H9 (cell line): ENCODE measurements around the gene RAB39A. TPM values are rescaled to one million over a fixed set of nuclear protein-coding genes. Genes with fewer than 3 reads are reported as not detected.

Experiments
- DNase-seq: peaks from one replicate; pipeline ENCODE4 v3.0.0-alpha.2; 2017
- H2AFZ ChIP-seq: one replicate; pipeline ENCODE4 v1.6.1; 2013; ENCODE audit warnings: mild to moderate bottlenecking, low read length, control low read depth, moderate library complexity
- H2AK5ac ChIP-seq: 2 replicates; pipeline ENCODE4 v1.6.1; 2013; ENCODE audit warnings: low read length, control low read depth, mixed read lengths; ENCODE audit not compliant: insufficient read length
- H2BK120ac ChIP-seq: one replicate; pipeline ENCODE4 v1.6.1; 2013; ENCODE audit warnings: low read depth, mild to moderate bottlenecking, low read length, control low read depth, inconsistent platforms; ENCODE audit not compliant: poor library complexity, severe bottlenecking
- H2BK12ac ChIP-seq: 2 replicates; pipeline ENCODE4 v1.6.1; 2013; ENCODE audit warnings: low read length, control low read depth, mixed read lengths, low read depth; ENCODE audit not compliant: insufficient read length
- H2BK15ac ChIP-seq: 2 replicates; pipeline ENCODE4 v1.6.1; 2013; ENCODE audit warnings: low read depth, low read length, control low read depth
- H2BK20ac ChIP-seq: one replicate; pipeline ENCODE4 v1.6.1; 2013; ENCODE audit warnings: low read depth, mild to moderate bottlenecking, low read length, control low read depth, inconsistent platforms; ENCODE audit not compliant: poor library complexity, severe bottlenecking
- H2BK5ac ChIP-seq: 2 replicates; pipeline ENCODE4 v1.6.1; 2013; ENCODE audit warnings: low read length, control low read depth, mixed read lengths; ENCODE audit not compliant: insufficient read length
- H3K14ac ChIP-seq: 2 replicates; pipeline ENCODE4 v1.6.1; 2013; ENCODE audit warnings: low read length, control low read depth; ENCODE audit not compliant: insufficient read depth
- H3K18ac ChIP-seq: 2 replicates; pipeline ENCODE4 v1.6.1; 2013; ENCODE audit warnings: low read depth, mild to moderate bottlenecking, mixed read lengths, low read length, control low read depth; ENCODE audit not compliant: insufficient read length
- H3K23ac ChIP-seq: 2 replicates; pipeline ENCODE4 v1.6.1; 2013; ENCODE audit warnings: low read length, control low read depth, mixed read lengths, low read depth; ENCODE audit not compliant: insufficient read length
- H3K23me2 ChIP-seq: 2 replicates; pipeline ENCODE4 v1.6.1; 2013; ENCODE audit warnings: low read depth, mild to moderate bottlenecking, mixed read lengths, low read length, control low read depth; ENCODE audit not compliant: insufficient read length, poor library complexity, severe bottlenecking
- H3K27ac ChIP-seq: 2 replicates; pipeline ENCODE4 v1.5.1; 2013; ENCODE audit warnings: low read length, control low read depth, mixed read lengths, low read depth; ENCODE audit not compliant: insufficient read length
- H3K27me3 ChIP-seq: 2 replicates; pipeline ENCODE4 v1.6.1; 2013; ENCODE audit warnings: low read length, control low read depth, inconsistent platforms; ENCODE audit not compliant: insufficient read depth
- H3K4ac ChIP-seq: 2 replicates; pipeline ENCODE4 v1.6.1; 2013; ENCODE audit warnings: low read depth, mild to moderate bottlenecking, control low read depth, inconsistent platforms, low read length, moderate library complexity
- H3K4me1 ChIP-seq: 2 replicates; pipeline ENCODE4 v1.6.1; 2013; ENCODE audit warnings: low read length, control low read depth, inconsistent platforms; ENCODE audit not compliant: insufficient read depth
- H3K4me2 ChIP-seq: 2 replicates; pipeline ENCODE4 v1.6.1; 2013; ENCODE audit warnings: low read length, control low read depth, mixed read lengths; ENCODE audit not compliant: insufficient read length, insufficient read depth
- H3K56ac ChIP-seq: 2 replicates; pipeline ENCODE4 v1.6.1; 2013; ENCODE audit warnings: low read depth, mild to moderate bottlenecking, mixed read lengths, low read length, control low read depth; ENCODE audit not compliant: insufficient read length
- H3K79me1 ChIP-seq: 2 replicates; pipeline ENCODE4 v1.6.1; 2013; ENCODE audit warnings: low read depth, mild to moderate bottlenecking, moderate library complexity, low read length, control low read depth, inconsistent platforms; ENCODE audit not compliant: insufficient read depth, poor library complexity, severe bottlenecking
- H3K79me2 ChIP-seq: 2 replicates; pipeline ENCODE4 v1.6.1; 2013; ENCODE audit warnings: low read length, control low read depth, inconsistent platforms; ENCODE audit not compliant: insufficient read depth
- H3K9ac ChIP-seq: 2 replicates; pipeline ENCODE4 v1.6.1; 2013; ENCODE audit warnings: low read length, control low read depth, mixed read lengths; ENCODE audit not compliant: insufficient read length; ENCODE audit errors: extremely low read depth
- H3K9me3 ChIP-seq: one replicate; pipeline ENCODE4 v1.6.1; 2013; ENCODE audit warnings: low read depth, low read length, inconsistent platforms; ENCODE audit not compliant: control insufficient read depth
- H3T11ph ChIP-seq: one replicate; pipeline ENCODE4 v1.6.1; 2013; ENCODE audit warnings: mild to moderate bottlenecking, low read length, control low read depth, inconsistent platforms
- H4K20me1 ChIP-seq: one replicate; pipeline ENCODE4 v1.6.1; 2013; ENCODE audit not compliant: control insufficient read depth, insufficient read length, insufficient read depth
- H4K5ac ChIP-seq: 2 replicates; pipeline ENCODE4 v1.6.1; 2013; ENCODE audit warnings: low read depth, mild to moderate bottlenecking, mixed read lengths, low read length, control low read depth; ENCODE audit not compliant: insufficient read length
- H4K8ac ChIP-seq: replicated peaks from 2 replicates; pipeline ENCODE4 v1.6.1; 2013; ENCODE audit warnings: low read length, control low read depth, mixed read lengths, low read depth; ENCODE audit not compliant: insufficient read length
- H4K91ac ChIP-seq: 2 replicates; pipeline ENCODE4 v1.6.1; 2013; ENCODE audit warnings: low read depth, mild to moderate bottlenecking, moderate library complexity, mixed read lengths, low read length, control low read depth; ENCODE audit not compliant: insufficient read length
- H3K27ac Mint-ChIP-seq, 3 experiments: 2 replicates in 2 of 3; 3 replicates in 1 of 3; pipeline ENCODE4 v1.8.0; 2020 to 2021; ENCODE audit warnings: mixed read lengths in 3 of 3, mild to moderate bottlenecking in 1 of 3, moderate library complexity in 1 of 3
- H3K27me3 Mint-ChIP-seq: 2 replicates; pipeline ENCODE4 v1.8.0; 2021; ENCODE audit warnings: low read depth, mild to moderate bottlenecking, moderate library complexity, mixed read lengths
- H3K36me3 Mint-ChIP-seq, 3 experiments: 2 replicates in 2 of 3; 3 replicates in 1 of 3; pipeline ENCODE4 v1.8.0; 2020 to 2021; ENCODE audit warnings: low read depth in 3 of 3, mixed read lengths in 3 of 3; ENCODE audit not compliant: insufficient read depth in 1 of 3
- H3K4me1 Mint-ChIP-seq, 2 experiments: 2 replicates each; pipeline ENCODE4 v1.8.0; 2020; ENCODE audit warnings: mixed read lengths in 2 of 2
- H3K4me3 Mint-ChIP-seq, 2 experiments: 2 replicates in 1 of 2; 3 replicates in 1 of 2; pipeline ENCODE4 v1.8.0; 2020 to 2021; ENCODE audit warnings: mild to moderate bottlenecking in 2 of 2, mixed read lengths in 2 of 2, moderate library complexity in 1 of 2
- H3K9me3 Mint-ChIP-seq, 2 experiments: 2 replicates in 1 of 2; 3 replicates in 1 of 2; pipeline ENCODE4 v1.8.0; 2020; ENCODE audit warnings: mild to moderate bottlenecking in 2 of 2, mixed read lengths in 2 of 2, moderate library complexity in 1 of 2
- WGBS: extraction: QIAGEN DNeasy Blood & Tissue Kit; methylation state at CpG from one replicate; pipeline ENCODE4 v1.1.7; 2013; ENCODE audit warnings: missing lambda C conversion rate, low lambda C conversion rate, mixed read lengths; ENCODE audit not compliant: insufficient read length; ENCODE audit errors: extremely low coverage; 5-methylcytosine and 5-hydroxymethylcytosine counted together
- total RNA-seq: library from RNA; stranded (reverse); gene quantifications from 2 replicates; pipeline ENCODE4 v1.2.1, GENCODE V29; 2021
- TF ChIP-seq, protein P1 (sequence below): fragments of 200-600 bp; sonication (generic); conservative IDR thresholded peaks from 3 replicates; pipeline ENCODE4 v1.8.0; 2021; ENCODE audit warnings: antibody characterized with exemption, mild to moderate bottlenecking

The RAB39A gene
- total RNA-seq, 1 experiment from 2014 or later, result 9.7 TPM

DNA sequence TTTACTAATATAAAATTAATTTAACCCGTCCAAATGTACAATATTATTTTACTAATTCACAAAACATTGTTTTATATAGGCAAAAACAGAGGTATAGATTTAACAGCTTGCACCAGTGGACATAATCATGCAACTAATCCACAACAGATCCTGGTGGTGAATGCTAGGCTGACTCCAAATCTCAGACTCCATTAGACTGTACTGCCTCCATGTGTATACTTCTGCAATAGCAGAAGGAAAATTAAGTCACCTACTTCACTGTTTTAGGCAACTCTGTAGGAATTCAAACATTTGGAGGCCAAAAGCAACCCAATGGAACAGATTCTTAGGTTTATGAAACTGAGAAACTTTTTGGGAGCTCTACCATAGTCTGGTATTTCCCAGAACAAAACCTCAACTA lies 30.0 kb upstream of the RAB39A start:
- no CpG with 5 or more reads among the region's 1 CpG for WGBS
- Histone ChIP-seq H4K5ac (no peak overlapping the region), H2BK12ac (no peak overlapping the region), H3K4me2 (no peak overlapping the region), H3K23ac (no peak overlapping the region), H3K14ac (no peak overlapping the region), H2BK5ac (no peak overlapping the region), H3K27me3 (no peaks in the 10 kb centered on the region), H3K79me2 (no peaks in the 10 kb centered on the region), H3K18ac (no peak overlapping the region), H2BK15ac (no peak overlapping the region), H2BK120ac (no peak overlapping the region), H3K27ac (no peak overlapping the region), H3K79me1 (no peaks in the 10 kb centered on the region), H2AK5ac (no peak overlapping the region), H3K56ac (no peak overlapping the region), H4K8ac (no peak overlapping the region), H4K20me1 (no peaks in the 10 kb centered on the region), H3K9ac (no peak overlapping the region), H3K4me1 (no peaks in the 10 kb centered on the region), H3K9me3 (no peaks in the 10 kb centered on the region), H3T11ph (no peak overlapping the region), H4K91ac (no peak overlapping the region), H2AFZ (no peak overlapping the region), H2BK20ac (no peak overlapping the region), H3K4ac (no peak overlapping the region), H3K23me2 (no peaks in the 10 kb centered on the region)
- H3K27me3 Mint-ChIP-seq, result peaks cover 2% of the 10 kb centered on the region; the same call in 1 of the 2 replicates
- no peak for DNase-seq
- H3K4me3 Mint-ChIP-seq, result no peak overlapping the region
- H3K36me3 Mint-ChIP-seq, result no peaks in the 10 kb centered on the region
- H3K4me1 Mint-ChIP-seq, result no peaks in the 10 kb centered on the region
- TF ChIP-seq, protein P1, sequence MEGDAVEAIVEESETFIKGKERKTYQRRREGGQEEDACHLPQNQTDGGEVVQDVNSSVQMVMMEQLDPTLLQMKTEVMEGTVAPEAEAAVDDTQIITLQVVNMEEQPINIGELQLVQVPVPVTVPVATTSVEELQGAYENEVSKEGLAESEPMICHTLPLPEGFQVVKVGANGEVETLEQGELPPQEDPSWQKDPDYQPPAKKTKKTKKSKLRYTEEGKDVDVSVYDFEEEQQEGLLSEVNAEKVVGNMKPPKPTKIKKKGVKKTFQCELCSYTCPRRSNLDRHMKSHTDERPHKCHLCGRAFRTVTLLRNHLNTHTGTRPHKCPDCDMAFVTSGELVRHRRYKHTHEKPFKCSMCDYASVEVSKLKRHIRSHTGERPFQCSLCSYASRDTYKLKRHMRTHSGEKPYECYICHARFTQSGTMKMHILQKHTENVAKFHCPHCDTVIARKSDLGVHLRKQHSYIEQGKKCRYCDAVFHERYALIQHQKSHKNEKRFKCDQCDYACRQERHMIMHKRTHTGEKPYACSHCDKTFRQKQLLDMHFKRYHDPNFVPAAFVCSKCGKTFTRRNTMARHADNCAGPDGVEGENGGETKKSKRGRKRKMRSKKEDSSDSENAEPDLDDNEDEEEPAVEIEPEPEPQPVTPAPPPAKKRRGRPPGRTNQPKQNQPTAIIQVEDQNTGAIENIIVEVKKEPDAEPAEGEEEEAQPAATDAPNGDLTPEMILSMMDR, result peak; percentile 58
- H3K9me3 Mint-ChIP-seq, result no peaks in the 10 kb centered on the region
- no peak overlapping the region for H3K27ac Mint-ChIP-seq
